Activated CD4-positive, alpha-beta T cell treated with anti-CD3 and anti-CD28 coated beads for 36 hours (primary cell): ENCODE data around the gene SSRP1. TPM values are rescaled to one million over a fixed set of nuclear protein-coding genes. Genes with fewer than 3 reads are reported as not detected.

Experiments
- ATAC-seq: fragments of 200-7000 bp; cut with Tn5 transposase; one replicate; pipeline ENCODE4 v1.10.0; 2021; ENCODE audit warnings: mild to moderate bottlenecking, moderate library complexity
- CTCF ChIA-PET: fragments of 350-600 bp; sonication (Branson Sonifier 250); formaldehyde crosslinking; loops from one replicate; lab custom pipeline; 2021; ENCODE audit warnings: antibody characterized with exemption; lab: Charles Lee
- POLR2A ChIA-PET: fragments of 350-600 bp; sonication (Branson Sonifier 250); formaldehyde crosslinking; loops from one replicate; lab custom pipeline; 2021; ENCODE audit warnings: antibody characterized with exemption, inconsistent platforms; lab: Charles Lee
- DNase-seq: peaks from one replicate; pipeline ENCODE4 v3.0.0-alpha.2; 2020
- H3K27ac Mint-ChIP-seq: one replicate; pipeline ENCODE4 v1.8.0; 2021; ENCODE audit warnings: mixed read lengths
- H3K27me3 Mint-ChIP-seq: one replicate; pipeline ENCODE4 v1.8.0; 2021; ENCODE audit warnings: mixed read lengths
- H3K36me3 Mint-ChIP-seq: one replicate; pipeline ENCODE4 v1.8.0; 2021; ENCODE audit warnings: low read depth, mixed read lengths
- H3K4me1 Mint-ChIP-seq: one replicate; pipeline ENCODE4 v1.8.0; 2021; ENCODE audit warnings: mixed read lengths
- H3K4me3 Mint-ChIP-seq: one replicate; pipeline ENCODE4 v1.8.0; 2021; ENCODE audit warnings: mild to moderate bottlenecking, moderate library complexity, mixed read lengths
- H3K9me3 Mint-ChIP-seq: one replicate; pipeline ENCODE4 v1.8.0; 2021; ENCODE audit warnings: low read depth, mixed read lengths
- intact Hi-C, 2 experiments: fragments of 100-400 bp; cut with DNase I in 1 of 2; cut with micrococcal nuclease in 1 of 2; formaldehyde crosslinking; loops; one replicate each; pipeline versions ENCODE4 v1.14.2 to v1.15.1; 2022 to 2024; cut with DNase I, micrococcal nuclease
- total RNA-seq, 2 experiments: library from RNA; stranded (reverse); gene quantifications; one replicate each; pipeline ENCODE4 v1.2.3, GENCODE V29; 2021

The SSRP1 gene
- total RNA-seq: 100 to 1,000 TPM; 279 to 296 TPM

GRCh38 chr11:57335343-57336110 lies at the start of gene SSRP1:
TSS of gene SSRP1 (minus strand) at chr11:57335892. CDS start at chr11:57335121, 771 bp downstream.
- intact Hi-C loops: loop anchor here (1.0 to 10.0 kb wide), 10 partner anchors 10 to 1239 kb away; partner anchors contain the start of genes SELENOH (in 2 of the 2), LPXN (in 1 of the 2), MED19 (in 1 of the 2) and SLC43A3 (in 1 of the 2)
- DNase-seq (peak; percentile 93), ATAC-seq (peak; percentile 99)
- Mint-ChIP-seq H3K4me3 (peak within 1 kb of the TSS; percentile 97), H3K36me3 (peaks cover 45% of the 10 kb centered on the region), H3K27me3 (no peaks in the 10 kb centered on the region), H3K4me1 (peaks cover 43% of the 10 kb centered on the region), H3K9me3 (no peaks in the 10 kb centered on the region), H3K27ac (peak within 1 kb of the TSS; percentile 100)
- POLR2A ChIA-PET: interaction anchor here (1.6 to 1.7 kb wide), 2 partner anchors 10 kb away, joined by 4 to 13 read pairs; partner anchors contain the start of gene TNKS1BP1
- CTCF ChIA-PET: interaction anchor here (0.7 to 3.2 kb wide), 6 partner anchors 10 to 181 kb away, joined by 3 to 12 read pairs (median 3); no protein-coding TSS in a partner anchor

- Mint-ChIP-seq H3K9me3 (no peaks in the 10 kb centered on the region), H3K36me3 (no peaks in the 10 kb centered on the region), H3K27ac (no peak within 1 kb of the TSS), H3K27me3 (peaks cover 11% of the 10 kb centered on the region), H3K4me3 (no peak within 1 kb of the TSS), H3K4me1 (no peaks in the 10 kb centered on the region)
- ATAC-seq (no peak), DNase-seq (no peak)
- intact Hi-C loops: no loop called here
- CTCF ChIA-PET: interaction anchor here (1.0 kb wide), 2 partner anchors 28 to 31 kb away, joined by 3 to 4 read pairs; no protein-coding TSS in a partner anchor
- POLR2A ChIA-PET: no interaction called here
These were observed 45.3 kb upstream of the SSRP1 start, which contains the start of gene PRG3 for GRCh38 chr11:57380975-57381374. TSS of gene PRG3 (minus strand) at chr11:57381150. CDS start at chr11:57380708, 442 bp downstream.

- Mint-ChIP-seq H3K9me3 (no peaks in the 10 kb centered on the region), H3K27me3 (peaks cover 11% of the 10 kb centered on the region), H3K4me3 (no peak overlapping the region), H3K36me3 (no peaks in the 10 kb centered on the region), H3K4me1 (no peaks in the 10 kb centered on the region), H3K27ac (no peak overlapping the region)
- no peak for ATAC-seq
- intact Hi-C loops: no loop called here
- POLR2A ChIA-PET: no interaction called here
- peak; percentile 15 for DNase-seq
- CTCF ChIA-PET: interaction anchor here (0.5 to 1.0 kb wide), 4 partner anchors 30 to 333 kb away, joined by 3 to 4 read pairs (median 3); no protein-coding TSS in a partner anchor
These were observed 44.0 kb upstream of the SSRP1 start for GRCh38 chr11:57379732-57380131.

GRCh38 chr11:57378186-57378585 lies 42.5 kb upstream of the SSRP1 start:
- Mint-ChIP-seq H3K27ac (no peak overlapping the region), H3K36me3 (no peaks in the 10 kb centered on the region), H3K27me3 (peaks cover 11% of the 10 kb centered on the region), H3K4me3 (no peak overlapping the region), H3K9me3 (no peaks in the 10 kb centered on the region), H3K4me1 (no peaks in the 10 kb centered on the region)
- POLR2A ChIA-PET: no interaction called here
- CTCF ChIA-PET: interaction anchor here (1.3 kb wide), 1 partner anchor 80 kb away, joined by 6 read pairs; no protein-coding TSS in a partner anchor
- ATAC-seq (no peak), DNase-seq (no peak)
- intact Hi-C loops: no loop called here

- ChIA-PET POLR2A (no interaction called here), CTCF (no interaction called here)
- Mint-ChIP-seq H3K4me1 (no peaks in the 10 kb centered on the region), H3K36me3 (no peaks in the 10 kb centered on the region), H3K4me3 (no peak overlapping the region), H3K27ac (no peak overlapping the region), H3K27me3 (peaks cover 11% of the 10 kb centered on the region), H3K9me3 (no peaks in the 10 kb centered on the region)
- no peak for ATAC-seq
- intact Hi-C loops: no loop called here
- DNase-seq: no peak
These were observed 41.4 kb upstream of the SSRP1 start for GRCh38 chr11:57377107-57377506.

- ChIA-PET CTCF (no interaction called here), POLR2A (no interaction called here)
- Mint-ChIP-seq H3K9me3 (no peaks in the 10 kb centered on the region), H3K27ac (no peak overlapping the region), H3K36me3 (no peaks in the 10 kb centered on the region), H3K4me1 (no peaks in the 10 kb centered on the region), H3K4me3 (no peak overlapping the region), H3K27me3 (peaks cover 11% of the 10 kb centered on the region)
- DNase-seq: no peak
- no peak for ATAC-seq
- intact Hi-C loops: no loop called here
These were observed 40.7 kb upstream of the SSRP1 start for GRCh38 chr11:57376095-57377090.

GRCh38 chr11:57375490-57375889 lies 39.8 kb upstream of the SSRP1 start:
- intact Hi-C loops: no loop called here
- CTCF ChIA-PET: no interaction called here
- Mint-ChIP-seq H3K4me1 (no peaks in the 10 kb centered on the region), H3K4me3 (no peak overlapping the region), H3K36me3 (no peaks in the 10 kb centered on the region), H3K27ac (no peak overlapping the region), H3K27me3 (peaks cover 11% of the 10 kb centered on the region), H3K9me3 (no peaks in the 10 kb centered on the region)
- DNase-seq: no peak
- POLR2A ChIA-PET: interaction anchor here (0.6 kb wide), 1 partner anchor 12 kb away, joined by 3 read pairs; no protein-coding TSS in a partner anchor
- ATAC-seq: no peak

GRCh38 chr11:57374966-57375365 lies 39.3 kb upstream of the SSRP1 start:
- Mint-ChIP-seq H3K9me3 (no peaks in the 10 kb centered on the region), H3K36me3 (no peaks in the 10 kb centered on the region), H3K27ac (no peak overlapping the region), H3K4me3 (no peak overlapping the region), H3K4me1 (no peaks in the 10 kb centered on the region), H3K27me3 (peaks cover 8% of the 10 kb centered on the region)
- ChIA-PET CTCF (no interaction called here), POLR2A (no interaction called here)
- ATAC-seq (no peak), DNase-seq (no peak)
- intact Hi-C loops: no loop called here

GRCh38 chr11:57373146-57373545 lies 37.5 kb upstream of the SSRP1 start:
- POLR2A ChIA-PET: no interaction called here
- Mint-ChIP-seq H3K27me3 (peaks cover 6% of the 10 kb centered on the region), H3K4me1 (no peaks in the 10 kb centered on the region)

GRCh38 chr11:57370941-57371340 lies 35.2 kb upstream of the SSRP1 start:
- POLR2A ChIA-PET: no interaction called here
- intact Hi-C loops: no loop called here

More at GRCh38 chr11:57373146-57373545, 37.5 kb upstream of the SSRP1 start:
- ATAC-seq: no peak
- intact Hi-C loops: no loop called here
- no peaks in the 10 kb centered on the region for H3K36me3 Mint-ChIP-seq
- DNase-seq: no peak
- CTCF ChIA-PET: interaction anchor here (0.8 to 1.7 kb wide), 3 partner anchors 17 to 120 kb away, joined by 3 to 4 read pairs (median 4); no protein-coding TSS in a partner anchor
- no peak overlapping the region for H3K27ac Mint-ChIP-seq
- no peaks in the 10 kb centered on the region for H3K9me3 Mint-ChIP-seq
- no peak overlapping the region for H3K4me3 Mint-ChIP-seq

GRCh38 chr11:57370251-57370650 lies 34.6 kb upstream of the SSRP1 start:
- Mint-ChIP-seq H3K36me3 (no peaks in the 10 kb centered on the region), H3K4me3 (no peak overlapping the region), H3K27ac (no peak overlapping the region), H3K9me3 (no peaks in the 10 kb centered on the region), H3K4me1 (no peaks in the 10 kb centered on the region), H3K27me3 (no peaks in the 10 kb centered on the region)
- DNase-seq (no peak), ATAC-seq (no peak)
- POLR2A ChIA-PET: no interaction called here
- CTCF ChIA-PET: interaction anchor here (0.6 kb wide), 1 partner anchor 987 kb away, joined by 3 read pairs; no protein-coding TSS in a partner anchor
- intact Hi-C loops: no loop called here

More at GRCh38 chr11:57370941-57371340, 35.2 kb upstream of the SSRP1 start:
- DNase-seq (no peak), ATAC-seq (no peak)
- CTCF ChIA-PET: interaction anchor here (0.6 kb wide), 1 partner anchor 987 kb away, joined by 3 read pairs; no protein-coding TSS in a partner anchor
- Mint-ChIP-seq H3K36me3 (no peaks in the 10 kb centered on the region), H3K4me1 (no peaks in the 10 kb centered on the region), H3K9me3 (no peaks in the 10 kb centered on the region), H3K4me3 (no peak overlapping the region), H3K27me3 (no peaks in the 10 kb centered on the region), H3K27ac (no peak overlapping the region)
